Parathyroid adenoma (tissue), 2 donors: ENCODE measurements around the gene COL18A1.

Source experiments
- H2AFZ ChIP-seq: fragments of 300-600 bp; sonication (generic); one replicate; pipeline ENCODE4 v1.7.0; 2017; ENCODE audit warnings: antibody characterized with exemption, mild to moderate bottlenecking
- H3K27ac ChIP-seq: fragments of 300-600 bp; sonication (generic); one replicate; pipeline ENCODE4 v1.7.0; 2017
- H3K27me3 ChIP-seq: fragments of 300-600 bp; sonication (generic); one replicate; pipeline ENCODE4 v1.7.0; 2017; ENCODE audit warnings: low read length; ENCODE audit not compliant: control insufficient read depth, insufficient read depth
- H3K36me3 ChIP-seq: fragments of 300-600 bp; sonication (generic); one replicate; pipeline ENCODE4 v1.7.0; 2017; ENCODE audit warnings: low read length; ENCODE audit not compliant: control insufficient read depth, insufficient read depth
- H3K4me1 ChIP-seq: fragments of 300-600 bp; sonication (generic); one replicate; pipeline ENCODE4 v1.7.0; 2017; ENCODE audit warnings: control low read depth
- H3K4me2 ChIP-seq: fragments of 300-600 bp; sonication (generic); one replicate; pipeline ENCODE4 v1.7.0; 2017; ENCODE audit warnings: low read length
- H3K4me3 ChIP-seq: fragments of 300-600 bp; sonication (generic); one replicate; pipeline ENCODE4 v1.7.0; 2017; ENCODE audit warnings: low read depth, low read length
- H3K79me2 ChIP-seq: fragments of 300-600 bp; sonication (generic); one replicate; pipeline ENCODE4 v1.7.0; 2017; ENCODE audit warnings: control low read depth
- H3K9ac ChIP-seq: fragments of 300-600 bp; sonication (generic); one replicate; pipeline ENCODE4 v1.7.0; 2017; ENCODE audit warnings: mild to moderate bottlenecking
- H3K9me3 ChIP-seq: fragments of 300-600 bp; sonication (generic); one replicate; pipeline ENCODE4 v1.7.0; 2017; ENCODE audit warnings: low read length; ENCODE audit not compliant: control insufficient read depth
- TF ChIP-seq, protein P1 (sequence below): fragments of 300-600 bp; sonication (generic); IDR thresholded peaks from one replicate; pipeline ENCODE4 v1.7.0; 2017; ENCODE audit warnings: antibody characterized with exemption, mild to moderate bottlenecking
- donor health status: primary hyperparathyroidism.

COL18A1 gene

DNA sequence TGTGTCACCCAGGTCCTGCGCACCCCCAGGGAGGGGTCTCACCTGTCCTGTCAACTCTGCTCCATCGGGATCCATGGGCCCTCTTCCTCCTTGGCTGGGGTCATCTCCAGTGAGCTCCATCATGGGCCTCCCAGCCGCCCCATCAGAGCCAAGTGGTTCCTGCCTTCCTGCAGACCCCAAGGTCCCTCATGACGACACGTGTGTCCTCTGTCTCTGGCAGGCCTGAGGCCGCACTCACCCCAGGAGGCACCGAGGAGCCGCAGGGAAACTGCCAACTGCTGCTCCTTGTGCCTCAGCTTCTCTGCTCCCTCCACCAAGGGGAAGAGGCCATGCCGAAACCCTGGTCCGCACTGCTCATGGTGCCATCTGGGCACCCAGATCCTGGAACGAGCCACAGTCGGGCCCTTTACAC, 46.8 kb downstream of the COL18A1 start:
- Histone ChIP-seq H3K9ac (no peak overlapping the region), H3K36me3 (no peaks in the 10 kb centered on the region), H3K27me3 (no peaks in the 10 kb centered on the region), H3K79me2 (no peaks in the 10 kb centered on the region), H3K4me1 (no peaks in the 10 kb centered on the region), H3K27ac (no peak overlapping the region), H3K4me2 (no peak overlapping the region), H3K4me3 (no peak overlapping the region), H3K9me3 (no peaks in the 10 kb centered on the region), H2AFZ (no peak overlapping the region)
- TF ChIP-seq, protein P1, sequence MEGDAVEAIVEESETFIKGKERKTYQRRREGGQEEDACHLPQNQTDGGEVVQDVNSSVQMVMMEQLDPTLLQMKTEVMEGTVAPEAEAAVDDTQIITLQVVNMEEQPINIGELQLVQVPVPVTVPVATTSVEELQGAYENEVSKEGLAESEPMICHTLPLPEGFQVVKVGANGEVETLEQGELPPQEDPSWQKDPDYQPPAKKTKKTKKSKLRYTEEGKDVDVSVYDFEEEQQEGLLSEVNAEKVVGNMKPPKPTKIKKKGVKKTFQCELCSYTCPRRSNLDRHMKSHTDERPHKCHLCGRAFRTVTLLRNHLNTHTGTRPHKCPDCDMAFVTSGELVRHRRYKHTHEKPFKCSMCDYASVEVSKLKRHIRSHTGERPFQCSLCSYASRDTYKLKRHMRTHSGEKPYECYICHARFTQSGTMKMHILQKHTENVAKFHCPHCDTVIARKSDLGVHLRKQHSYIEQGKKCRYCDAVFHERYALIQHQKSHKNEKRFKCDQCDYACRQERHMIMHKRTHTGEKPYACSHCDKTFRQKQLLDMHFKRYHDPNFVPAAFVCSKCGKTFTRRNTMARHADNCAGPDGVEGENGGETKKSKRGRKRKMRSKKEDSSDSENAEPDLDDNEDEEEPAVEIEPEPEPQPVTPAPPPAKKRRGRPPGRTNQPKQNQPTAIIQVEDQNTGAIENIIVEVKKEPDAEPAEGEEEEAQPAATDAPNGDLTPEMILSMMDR, result no peak

DNA sequence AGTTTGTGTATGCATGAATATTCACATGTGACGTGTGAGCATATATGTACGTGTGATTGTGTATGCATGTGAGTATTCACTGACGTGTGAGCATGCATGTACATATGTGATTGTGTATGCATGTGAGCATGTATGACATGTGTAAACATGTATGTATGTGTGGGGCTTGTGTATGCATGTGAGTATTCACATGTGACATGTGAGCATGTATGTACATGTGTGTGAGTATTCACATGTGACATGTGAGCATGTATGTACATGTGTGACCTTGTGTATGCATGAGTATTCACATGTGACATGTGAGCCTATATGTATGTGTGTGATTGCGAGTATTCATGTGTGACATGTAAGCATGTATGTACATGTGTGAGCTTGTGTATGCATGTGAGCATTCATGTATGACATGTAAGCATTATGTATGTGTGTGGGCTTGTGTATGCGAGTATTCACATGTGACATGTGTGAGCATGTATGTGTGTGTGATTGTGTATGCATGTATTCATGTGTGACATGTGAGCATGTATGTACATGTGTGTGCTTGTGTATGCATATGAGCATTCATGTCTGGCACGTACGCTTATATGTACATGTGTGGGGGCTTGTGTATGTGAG, 47.8 kb downstream of the COL18A1 start:
- no peaks in the 10 kb centered on the region for H3K9me3 ChIP-seq
- TF ChIP-seq, protein P1, result no peak
- no peak overlapping the region for H3K9ac ChIP-seq
- no peak overlapping the region for H2AFZ ChIP-seq
- H3K4me1 ChIP-seq, result no peaks in the 10 kb centered on the region
- no peak overlapping the region for H3K4me2 ChIP-seq
- H3K36me3 ChIP-seq, result no peaks in the 10 kb centered on the region
- H3K4me3 ChIP-seq, result no peak overlapping the region
- no peaks in the 10 kb centered on the region for H3K79me2 ChIP-seq
- no peaks in the 10 kb centered on the region for H3K27me3 ChIP-seq
- H3K27ac ChIP-seq, result no peak overlapping the region

DNA sequence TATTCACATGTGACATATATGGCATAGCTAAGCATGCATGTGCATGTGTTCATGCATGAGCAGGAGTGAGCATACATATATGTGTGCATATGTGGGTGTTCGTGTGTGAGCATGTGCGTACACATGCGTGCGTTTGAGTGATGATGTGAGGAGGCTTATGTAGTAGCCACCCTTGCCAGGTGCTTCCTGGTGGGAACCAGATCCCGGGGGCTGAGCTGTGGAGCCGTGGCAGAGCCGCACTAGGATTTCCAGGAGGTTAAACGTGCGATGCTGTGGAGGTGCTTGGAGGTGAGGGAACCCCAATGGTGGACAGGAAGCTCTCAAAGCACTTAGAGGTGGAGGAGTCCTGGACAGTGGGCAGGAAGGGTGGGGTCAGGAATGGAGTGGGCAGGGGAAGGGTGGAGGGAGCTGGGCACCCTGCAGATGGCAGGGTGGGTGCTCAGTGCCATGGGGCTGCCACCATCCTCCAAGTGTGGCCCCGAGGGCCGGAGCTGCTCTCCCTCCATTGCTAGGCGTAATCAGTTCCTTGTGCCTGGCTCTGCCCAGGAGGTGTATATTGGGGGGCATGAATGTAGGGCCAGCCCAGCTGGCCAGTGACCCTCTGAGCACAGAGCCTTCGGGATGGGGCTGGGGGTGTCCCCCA, 48.5 kb downstream of the COL18A1 start:
- H2AFZ ChIP-seq, result no peak overlapping the region
- no peak overlapping the region for H3K27ac ChIP-seq
- no peak overlapping the region for H3K4me3 ChIP-seq
- no peaks in the 10 kb centered on the region for H3K9me3 ChIP-seq
- no peak overlapping the region for H3K4me2 ChIP-seq
- TF ChIP-seq, protein P1, result no peak
- no peak overlapping the region for H3K9ac ChIP-seq
- H3K27me3 ChIP-seq, result no peaks in the 10 kb centered on the region
- H3K36me3 ChIP-seq, result no peaks in the 10 kb centered on the region
- H3K4me1 ChIP-seq, result no peaks in the 10 kb centered on the region
- H3K79me2 ChIP-seq, result no peaks in the 10 kb centered on the region

DNA sequence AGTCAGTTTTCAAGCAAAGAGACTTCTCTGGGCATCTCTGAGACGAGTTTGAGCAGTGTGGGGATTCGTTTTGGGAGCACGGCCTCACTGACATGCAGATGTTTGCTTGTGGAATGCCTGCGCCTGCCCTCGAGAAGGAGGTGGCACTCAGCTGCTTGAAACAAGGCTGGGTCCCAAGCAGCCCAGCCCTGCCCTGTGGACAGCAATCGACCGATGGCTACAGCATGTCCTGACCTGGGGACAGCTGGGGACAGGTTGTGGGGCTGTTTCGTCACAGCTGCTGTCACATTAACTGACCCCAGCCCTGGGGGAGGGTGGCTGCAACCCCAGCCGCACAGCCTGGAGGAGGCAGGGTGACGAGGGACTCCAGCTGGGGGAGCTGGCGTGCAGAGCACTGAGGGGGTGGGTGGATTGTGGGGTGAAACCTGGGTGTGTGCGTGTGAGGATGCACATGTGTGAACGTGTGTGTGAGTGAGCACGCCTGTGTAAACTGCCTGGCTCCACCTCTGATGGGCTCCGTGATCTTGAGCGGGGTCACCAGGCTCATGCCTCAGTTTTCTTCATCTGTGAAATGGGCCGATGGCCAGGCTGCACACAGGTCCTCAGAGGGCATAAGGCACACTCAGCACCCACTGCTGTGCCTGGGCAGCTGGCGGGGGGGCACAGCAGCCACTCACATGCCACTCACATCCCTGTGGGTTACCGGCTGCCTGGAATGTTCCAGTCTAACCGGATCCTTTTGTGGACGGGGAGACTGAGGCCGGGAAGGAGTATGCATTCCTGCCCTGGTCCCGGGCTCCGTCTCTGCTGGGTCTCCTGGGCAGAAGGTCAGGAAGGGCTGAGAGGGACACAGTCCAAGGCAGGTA, 49.3 kb downstream of the COL18A1 start:
- Histone ChIP-seq H3K36me3 (no peaks in the 10 kb centered on the region), H3K79me2 (no peaks in the 10 kb centered on the region), H3K27ac (no peak overlapping the region), H3K27me3 (no peaks in the 10 kb centered on the region), H3K9me3 (no peaks in the 10 kb centered on the region), H3K4me2 (no peak overlapping the region), H3K9ac (no peak overlapping the region), H3K4me1 (no peaks in the 10 kb centered on the region), H3K4me3 (no peak overlapping the region), H2AFZ (no peak overlapping the region)
- TF ChIP-seq, protein P1, result no peak
